Chondrocyte (in vitro differentiated cells): Measurements from ENCODE around the gene CYP4F8. TPM values are rescaled to one million over a fixed set of nuclear protein-coding genes. Genes with fewer than 3 reads are reported as not detected.
"Not testable (repeated sequence)": the region's sequence is repeated elsewhere in the genome, so short reads cannot be mapped to it uniquely, and the experiment has no call there.

ENCODE experiments used
- DNase-seq: peaks from one replicate; pipeline ENCODE4 v3.0.0; 2021; ENCODE audit warnings: mixed read lengths, low spot score
- H3K27ac Mint-ChIP-seq: one replicate; pipeline ENCODE4 v1.8.0; 2021; ENCODE audit warnings: mild to moderate bottlenecking, moderate library complexity, mixed read lengths; ENCODE audit not compliant: unreplicated experiment
- H3K27me3 Mint-ChIP-seq: 2 replicates; pipeline ENCODE4 v1.8.0; 2021; ENCODE audit warnings: low read depth, mixed read lengths
- H3K36me3 Mint-ChIP-seq: 2 replicates; pipeline ENCODE4 v1.8.0; 2021; ENCODE audit warnings: low read depth, mixed read lengths
- H3K4me1 Mint-ChIP-seq: 2 replicates; pipeline ENCODE4 v1.8.0; 2021; ENCODE audit warnings: low read depth, mild to moderate bottlenecking, mixed read lengths
- H3K4me3 Mint-ChIP-seq: one replicate; pipeline ENCODE4 v1.8.0; 2021; ENCODE audit warnings: mild to moderate bottlenecking, moderate library complexity, mixed read lengths; ENCODE audit not compliant: unreplicated experiment
- H3K9me3 Mint-ChIP-seq: 2 replicates; pipeline ENCODE4 v1.8.0; 2021; ENCODE audit warnings: low read depth, mixed read lengths
- total RNA-seq: library from RNA; stranded (reverse); gene quantifications from 3 replicates; pipeline ENCODE4 v1.2.1, GENCODE V29; 2021
- TF ChIP-seq, protein P1 (sequence below): fragments of 200-600 bp; sonication (generic); IDR thresholded peaks from 2 replicates; pipeline ENCODE4 v1.5.0; 2021; ENCODE audit warnings: antibody characterized with exemption, mild to moderate bottlenecking, moderate library complexity

Gene CYP4F8
- total RNA-seq, 1 donor from 2014 or later: not detected

DNA sequence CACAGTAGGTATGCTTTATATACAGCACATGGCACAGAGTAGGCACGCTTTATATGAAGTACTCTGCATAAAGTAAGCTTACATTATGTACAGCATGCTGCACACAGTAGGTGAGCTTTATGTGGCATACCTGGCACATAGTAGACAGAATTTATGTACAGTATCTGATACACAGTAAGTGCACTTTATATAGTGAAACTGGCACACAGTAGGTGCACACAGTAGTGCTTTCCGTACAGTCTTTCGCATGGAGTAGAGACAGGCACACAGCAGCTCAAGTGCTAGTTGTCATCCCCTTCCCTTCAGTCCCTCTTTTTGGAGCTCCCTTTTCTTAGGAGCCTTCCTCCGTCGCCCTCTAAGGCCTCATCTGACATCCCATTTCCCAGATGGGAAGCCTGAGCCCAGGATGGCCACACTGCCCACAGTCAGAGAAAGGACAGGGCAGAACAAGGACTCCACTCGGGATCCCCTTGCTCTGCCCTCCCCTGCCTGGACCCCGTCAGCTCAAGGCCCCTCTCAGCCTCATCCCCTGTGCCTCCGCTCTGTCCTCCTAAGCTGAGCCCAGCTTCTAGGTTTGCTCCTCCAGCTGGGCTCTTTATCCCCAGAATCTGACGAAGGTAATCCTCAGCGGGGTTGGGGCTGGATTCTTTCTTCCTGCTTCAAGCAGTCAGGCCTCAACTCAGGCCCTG is 57.0 kb downstream of the CYP4F8 start:
- peaks cover 6% of the 10 kb centered on the region for H3K9me3 Mint-ChIP-seq
- H3K27ac Mint-ChIP-seq: no peak overlapping the region
- no peak for DNase-seq
- TF ChIP-seq, protein P1, sequence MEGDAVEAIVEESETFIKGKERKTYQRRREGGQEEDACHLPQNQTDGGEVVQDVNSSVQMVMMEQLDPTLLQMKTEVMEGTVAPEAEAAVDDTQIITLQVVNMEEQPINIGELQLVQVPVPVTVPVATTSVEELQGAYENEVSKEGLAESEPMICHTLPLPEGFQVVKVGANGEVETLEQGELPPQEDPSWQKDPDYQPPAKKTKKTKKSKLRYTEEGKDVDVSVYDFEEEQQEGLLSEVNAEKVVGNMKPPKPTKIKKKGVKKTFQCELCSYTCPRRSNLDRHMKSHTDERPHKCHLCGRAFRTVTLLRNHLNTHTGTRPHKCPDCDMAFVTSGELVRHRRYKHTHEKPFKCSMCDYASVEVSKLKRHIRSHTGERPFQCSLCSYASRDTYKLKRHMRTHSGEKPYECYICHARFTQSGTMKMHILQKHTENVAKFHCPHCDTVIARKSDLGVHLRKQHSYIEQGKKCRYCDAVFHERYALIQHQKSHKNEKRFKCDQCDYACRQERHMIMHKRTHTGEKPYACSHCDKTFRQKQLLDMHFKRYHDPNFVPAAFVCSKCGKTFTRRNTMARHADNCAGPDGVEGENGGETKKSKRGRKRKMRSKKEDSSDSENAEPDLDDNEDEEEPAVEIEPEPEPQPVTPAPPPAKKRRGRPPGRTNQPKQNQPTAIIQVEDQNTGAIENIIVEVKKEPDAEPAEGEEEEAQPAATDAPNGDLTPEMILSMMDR: no peak
- H3K36me3 Mint-ChIP-seq: no peaks in the 10 kb centered on the region
- no peaks in the 10 kb centered on the region for H3K4me1 Mint-ChIP-seq
- no peaks in the 10 kb centered on the region for H3K27me3 Mint-ChIP-seq
- H3K4me3 Mint-ChIP-seq: no peak overlapping the region

DNA sequence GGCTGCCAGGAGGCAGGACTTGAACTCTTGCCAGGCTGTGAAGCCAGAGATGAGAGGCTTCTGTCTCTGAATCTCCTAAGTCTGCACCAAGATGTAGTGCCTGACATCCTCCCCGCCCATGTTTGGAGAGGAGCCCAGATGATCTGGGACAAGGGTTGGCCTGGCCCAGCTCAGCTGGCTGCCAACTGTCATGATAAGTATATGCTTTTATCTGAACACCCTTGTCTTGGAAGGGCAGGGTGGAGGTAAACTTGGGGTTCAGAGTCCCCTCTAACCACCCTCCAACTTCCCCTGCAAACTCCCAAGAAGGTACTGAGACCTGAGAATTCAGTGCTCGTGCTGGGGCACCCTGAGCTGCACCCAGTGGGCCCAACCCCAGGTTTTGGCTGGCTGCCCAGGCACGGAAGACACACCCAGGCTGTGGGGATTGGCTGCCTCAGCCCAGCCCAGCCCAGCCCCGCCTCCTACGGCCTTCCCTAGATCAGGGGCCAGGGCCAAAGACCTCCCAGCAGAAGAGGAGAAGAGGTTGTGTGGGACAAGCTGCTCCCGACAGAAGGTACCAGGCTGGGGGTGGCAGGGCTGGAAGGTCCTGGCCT is 57.7 kb downstream of the CYP4F8 start, which contains the start of gene CYP4F12:
Gene CYP4F12 (plus strand): TSS at position 508 of the 596 bp plus-strand sequence. CDS start 443 bp downstream, outside the sequence.
- no peak within 1 kb of the TSS for H3K27ac Mint-ChIP-seq
- peaks cover 6% of the 10 kb centered on the region for H3K9me3 Mint-ChIP-seq
- H3K4me1 Mint-ChIP-seq: no peaks in the 10 kb centered on the region
- H3K4me3 Mint-ChIP-seq: no peak within 1 kb of the TSS
- no peaks in the 10 kb centered on the region for H3K27me3 Mint-ChIP-seq
- no peaks in the 10 kb centered on the region for H3K36me3 Mint-ChIP-seq
- DNase-seq: no peak
- TF ChIP-seq, protein P1: no peak

DNA sequence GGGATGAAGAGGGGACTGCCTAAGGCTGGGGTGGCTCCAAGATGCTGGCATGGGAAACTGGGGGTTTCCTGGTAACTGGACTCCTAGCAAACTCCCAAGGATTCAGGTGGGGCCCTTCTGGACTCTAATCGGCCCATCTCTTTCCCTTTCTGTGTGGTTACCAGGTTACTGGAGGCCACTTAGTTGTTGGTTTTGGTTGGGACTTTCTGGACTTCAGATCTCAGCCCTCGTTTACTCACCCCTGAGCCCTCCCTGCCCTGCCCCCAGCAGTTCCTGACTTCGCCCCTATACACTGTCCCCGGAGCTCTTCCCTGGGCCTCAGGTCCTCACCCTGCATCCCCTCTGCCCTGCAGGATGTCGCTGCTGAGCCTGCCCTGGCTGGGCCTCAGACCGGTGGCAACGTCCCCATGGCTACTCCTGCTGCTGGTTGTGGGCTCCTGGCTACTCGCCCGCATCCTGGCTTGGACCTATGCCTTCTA is 58.2 kb downstream of the CYP4F8 start:
- H3K27me3 Mint-ChIP-seq: no peaks in the 10 kb centered on the region
- H3K9me3 Mint-ChIP-seq: peaks cover 10% of the 10 kb centered on the region
- TF ChIP-seq, protein P1: no peak
- H3K4me3 Mint-ChIP-seq: no peak overlapping the region
- H3K27ac Mint-ChIP-seq: no peak overlapping the region
- no peaks in the 10 kb centered on the region for H3K4me1 Mint-ChIP-seq
- no peak for DNase-seq
- no peaks in the 10 kb centered on the region for H3K36me3 Mint-ChIP-seq

DNA sequence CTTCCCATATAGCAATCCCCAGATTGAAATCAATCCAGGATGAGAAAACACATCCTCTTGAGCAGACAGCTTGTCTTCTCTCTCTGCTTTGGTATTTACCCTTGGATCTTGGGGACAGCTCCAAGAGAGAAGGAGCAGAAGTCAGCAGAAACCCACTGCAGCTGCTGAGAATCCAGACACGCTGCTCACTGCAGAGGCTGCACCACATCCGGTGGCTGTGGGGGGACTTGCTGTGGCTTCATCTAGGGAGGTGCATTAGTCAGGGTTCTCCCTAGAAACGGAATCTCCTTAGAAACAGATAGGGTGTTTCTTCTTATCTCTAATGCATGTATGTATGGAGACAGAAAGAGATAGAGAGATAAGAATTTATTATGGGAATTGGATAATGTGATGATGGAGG is 60.5 kb downstream of the CYP4F8 start:
- no peaks in the 10 kb centered on the region for H3K4me1 Mint-ChIP-seq
- H3K27me3 Mint-ChIP-seq: no peaks in the 10 kb centered on the region
- TF ChIP-seq, protein P1: no peak
- no peaks in the 10 kb centered on the region for H3K36me3 Mint-ChIP-seq
- no peak overlapping the region for H3K4me3 Mint-ChIP-seq
- peaks cover 22% of the 10 kb centered on the region for H3K9me3 Mint-ChIP-seq
- H3K27ac Mint-ChIP-seq: no peak overlapping the region
- DNase-seq: no peak

DNA sequence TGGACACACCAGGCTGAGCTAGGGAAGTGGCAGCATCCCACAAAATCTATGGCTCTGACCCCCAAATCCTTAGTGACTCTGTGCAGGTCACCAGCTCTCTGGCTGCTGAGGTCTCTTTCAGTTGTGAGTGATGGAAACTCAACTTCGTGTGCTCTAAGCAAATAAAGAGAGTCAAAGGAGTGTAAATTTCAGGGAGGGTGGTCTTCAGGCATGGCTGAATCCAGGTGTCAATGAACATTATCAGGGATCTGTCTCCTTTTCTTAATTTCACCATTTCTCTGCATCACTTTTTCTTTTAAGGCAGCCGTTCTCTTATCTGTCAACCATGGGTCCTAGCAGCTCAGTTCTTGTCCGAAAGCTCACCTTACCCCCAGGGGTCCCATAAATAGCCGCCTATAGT is 64.1 kb downstream of the CYP4F8 start:
- Mint-ChIP-seq H3K4me1 (no peaks in the 10 kb centered on the region), H3K36me3 (no peaks in the 10 kb centered on the region), H3K27me3 (no peaks in the 10 kb centered on the region), H3K9me3 (peaks cover 30% of the 10 kb centered on the region), H3K4me3 (no peak overlapping the region), H3K27ac (no peak overlapping the region)
- TF ChIP-seq, protein P1: no peak
- DNase-seq: no peak

DNA sequence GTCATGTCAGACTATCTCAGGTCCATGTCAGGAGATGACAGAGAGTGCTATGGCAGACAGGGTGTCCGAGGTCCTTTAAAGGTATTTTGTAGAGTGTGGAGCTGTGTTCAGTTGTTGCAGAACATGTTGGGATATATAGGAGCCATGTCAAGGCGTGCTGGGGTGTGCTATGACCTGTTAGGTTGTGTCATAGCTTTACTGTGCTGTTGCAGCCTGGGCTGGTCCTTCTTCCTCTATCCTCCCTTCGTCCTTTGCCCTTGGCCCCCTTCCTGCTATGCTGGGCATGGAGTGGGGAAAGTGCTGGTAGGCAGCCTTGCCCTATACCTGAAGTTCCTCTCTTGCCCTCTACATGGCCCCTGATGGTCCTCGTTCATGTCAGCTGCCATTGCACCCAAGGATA is 64.8 kb downstream of the CYP4F8 start:
- H3K27ac Mint-ChIP-seq, H3K4me1 Mint-ChIP-seq, H3K27me3 Mint-ChIP-seq, DNase-seq, H3K4me3 Mint-ChIP-seq, H3K36me3 Mint-ChIP-seq: not testable (repeated sequence)
- peaks cover 30% of the 10 kb centered on the region for H3K9me3 Mint-ChIP-seq
